Liver (tissue), 3 donors: ENCODE data around the gene CCDC134.

Experiments used
- CTCF ChIP-seq: fragments of 150-350 bp; IDR thresholded peaks from 2 replicates; pipeline ENCODE4 v1.5.1; 2017; ENCODE audit warnings: improper control_type of control experiment, low read depth, low read length; ENCODE audit not compliant: missing input control
- HNF4A ChIP-seq, 2 donors: conservative IDR thresholded peaks; 2 replicates each; pipeline ENCODE4 v1.6.1; 2016; ENCODE audit warnings: antibody characterized with exemption in 2 of 2, mild to moderate bottlenecking in 2 of 2
- JUND ChIP-seq, 2 donors: IDR thresholded peaks; 2 replicates each; pipeline ENCODE4 v1.6.1; 2016; ENCODE audit warnings: antibody characterized with exemption in 2 of 2
- REST ChIP-seq: IDR thresholded peaks from 2 replicates; pipeline ENCODE4 v1.6.1; 2016; ENCODE audit warnings: antibody characterized with exemption, mild to moderate bottlenecking
- TAF1 ChIP-seq: conservative IDR thresholded peaks from 2 replicates; pipeline ENCODE4 v1.6.1; 2016; ENCODE audit warnings: antibody characterized with exemption, mild to moderate bottlenecking
- ZBTB33 ChIP-seq: IDR thresholded peaks from 2 replicates; pipeline ENCODE4 v1.6.1; 2016; ENCODE audit warnings: antibody characterized with exemption
- donor health status: healthy.
- donor health status: healthy.

GRCh38 chr22:41818596-41818995 is 18.1 kb downstream of the CCDC134 start:
- TF ChIP-seq JUND (IDR thresholded peaks at IDR 0.05): no peak
- no peak for TF ChIP-seq CTCF
- TF ChIP-seq TAF1: no peak
- no peak for TF ChIP-seq ZBTB33
- no peak for TF ChIP-seq REST
- no peak for TF ChIP-seq HNF4A (conservative IDR thresholded peaks at IDR 0.05)
